Activated CD8-positive, alpha-beta T cell treated with anti-CD3 and anti-CD28 coated beads for 36 hours (primary cell): ENCODE measurements around the gene TMEM38B. TPM values are rescaled to one million over a fixed set of nuclear protein-coding genes. Genes with fewer than 3 reads are reported as not detected.

ENCODE experiments used
- ATAC-seq: fragments of 200-7000 bp; cut with Tn5 transposase; one replicate; pipeline ENCODE4 v1.10.0; 2021; ENCODE audit warnings: mild to moderate bottlenecking, moderate library complexity
- CTCF ChIA-PET: fragments of 350-600 bp; sonication (Branson Sonifier 250); formaldehyde crosslinking; loops from one replicate; lab custom pipeline; 2021; ENCODE audit warnings: antibody characterized with exemption; lab: Charles Lee
- POLR2A ChIA-PET: fragments of 350-600 bp; sonication (Branson Sonifier 250); formaldehyde crosslinking; loops from one replicate; lab custom pipeline; 2021; ENCODE audit warnings: antibody characterized with exemption; lab: Charles Lee
- DNase-seq: peaks from one replicate; pipeline ENCODE4 v3.0.0-alpha.2; 2020
- H3K27ac Mint-ChIP-seq: one replicate; pipeline ENCODE4 v1.8.0; 2021; ENCODE audit warnings: mild to moderate bottlenecking, mixed read lengths
- H3K27me3 Mint-ChIP-seq: one replicate; pipeline ENCODE4 v1.8.0; 2021; ENCODE audit warnings: mixed read lengths
- H3K36me3 Mint-ChIP-seq: one replicate; pipeline ENCODE4 v1.8.0; 2021; ENCODE audit warnings: low read depth, mixed read lengths
- H3K4me1 Mint-ChIP-seq: one replicate; pipeline ENCODE4 v1.8.0; 2021; ENCODE audit warnings: low read depth, mixed read lengths
- H3K4me3 Mint-ChIP-seq: one replicate; pipeline ENCODE4 v1.8.0; 2021; ENCODE audit warnings: mild to moderate bottlenecking, moderate library complexity, mixed read lengths
- H3K9me3 Mint-ChIP-seq: one replicate; pipeline ENCODE4 v1.8.0; 2021; ENCODE audit warnings: mixed read lengths
- intact Hi-C: fragments of 100-400 bp; cut with micrococcal nuclease; formaldehyde crosslinking; loops from one replicate; pipeline ENCODE4 v1.10.0; 2022
- total RNA-seq, 2 experiments: library from RNA; stranded (reverse); gene quantifications; one replicate each; pipeline ENCODE4 v1.2.3, GENCODE V29; 2021
- TF ChIP-seq, protein P1 (sequence below): fragments of 200-600 bp; IDR thresholded peaks from one replicate; pipeline ENCODE4 v1.8.0; 2022; ENCODE audit warnings: antibody characterized with exemption, mild to moderate bottlenecking

TMEM38B gene
- total RNA-seq, 2 experiments from 2014 or later, result 8.2 to 11.3 TPM

DNA sequence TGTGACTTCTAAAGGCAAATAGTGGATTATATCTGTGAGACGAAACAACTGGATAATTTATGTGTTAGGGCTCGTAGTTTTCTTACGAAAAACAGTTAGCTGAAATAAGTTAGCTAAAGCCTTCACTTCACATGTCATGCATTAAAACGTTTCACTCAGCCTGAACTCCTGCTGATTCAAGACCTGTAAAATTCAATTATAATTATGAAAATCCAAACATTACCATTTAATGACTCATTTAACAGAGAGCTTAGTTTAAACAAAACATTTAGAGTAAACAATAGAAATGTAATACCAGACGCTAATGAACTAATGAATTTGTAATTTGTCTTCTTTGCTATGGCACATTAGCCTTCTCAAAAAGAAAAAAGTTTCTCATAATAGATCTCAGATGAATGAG lies 30.4 kb upstream of the TMEM38B start:
- H3K4me1 Mint-ChIP-seq, result no peaks in the 10 kb centered on the region
- H3K9me3 Mint-ChIP-seq, result no peaks in the 10 kb centered on the region
- no peaks in the 10 kb centered on the region for H3K36me3 Mint-ChIP-seq
- TF ChIP-seq, protein P1, sequence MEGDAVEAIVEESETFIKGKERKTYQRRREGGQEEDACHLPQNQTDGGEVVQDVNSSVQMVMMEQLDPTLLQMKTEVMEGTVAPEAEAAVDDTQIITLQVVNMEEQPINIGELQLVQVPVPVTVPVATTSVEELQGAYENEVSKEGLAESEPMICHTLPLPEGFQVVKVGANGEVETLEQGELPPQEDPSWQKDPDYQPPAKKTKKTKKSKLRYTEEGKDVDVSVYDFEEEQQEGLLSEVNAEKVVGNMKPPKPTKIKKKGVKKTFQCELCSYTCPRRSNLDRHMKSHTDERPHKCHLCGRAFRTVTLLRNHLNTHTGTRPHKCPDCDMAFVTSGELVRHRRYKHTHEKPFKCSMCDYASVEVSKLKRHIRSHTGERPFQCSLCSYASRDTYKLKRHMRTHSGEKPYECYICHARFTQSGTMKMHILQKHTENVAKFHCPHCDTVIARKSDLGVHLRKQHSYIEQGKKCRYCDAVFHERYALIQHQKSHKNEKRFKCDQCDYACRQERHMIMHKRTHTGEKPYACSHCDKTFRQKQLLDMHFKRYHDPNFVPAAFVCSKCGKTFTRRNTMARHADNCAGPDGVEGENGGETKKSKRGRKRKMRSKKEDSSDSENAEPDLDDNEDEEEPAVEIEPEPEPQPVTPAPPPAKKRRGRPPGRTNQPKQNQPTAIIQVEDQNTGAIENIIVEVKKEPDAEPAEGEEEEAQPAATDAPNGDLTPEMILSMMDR, result no peak
- no peak for ATAC-seq
- intact Hi-C loops, result no loop called here
- DNase-seq, result no peak
- CTCF ChIA-PET, result interaction anchor here (0.8 kb wide), 1 partner anchor 56 kb away, joined by 3 read pairs; no protein-coding TSS in a partner anchor
- H3K27me3 Mint-ChIP-seq, result peaks cover 4% of the 10 kb centered on the region
- H3K27ac Mint-ChIP-seq, result no peak overlapping the region
- H3K4me3 Mint-ChIP-seq, result no peak overlapping the region
- POLR2A ChIA-PET, result no interaction called here

DNA sequence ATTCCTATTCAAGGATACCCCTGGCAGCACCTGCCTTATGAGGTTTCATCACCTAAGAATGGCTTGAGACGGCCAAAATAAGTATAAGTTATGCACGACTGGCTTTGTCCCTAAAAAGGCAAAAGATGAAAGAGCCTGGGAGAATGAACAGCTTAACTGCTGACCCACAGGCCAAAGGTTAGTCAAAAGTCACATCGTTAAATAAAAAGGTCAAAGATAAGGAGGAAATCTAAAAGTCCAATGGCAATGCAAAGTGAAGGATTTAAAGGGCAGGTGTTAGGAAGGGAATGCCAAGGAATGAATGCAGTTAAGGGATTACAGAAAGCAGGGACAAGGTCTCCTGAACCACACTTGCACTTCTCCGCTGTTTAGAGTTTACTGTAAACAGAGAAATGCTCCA lies 26.5 kb upstream of the TMEM38B start:
- H3K27ac Mint-ChIP-seq, result no peak overlapping the region
- CTCF ChIA-PET, result interaction anchor here (1.6 kb wide), 1 partner anchor 12 kb away, joined by 4 read pairs; no protein-coding TSS in a partner anchor

DNA sequence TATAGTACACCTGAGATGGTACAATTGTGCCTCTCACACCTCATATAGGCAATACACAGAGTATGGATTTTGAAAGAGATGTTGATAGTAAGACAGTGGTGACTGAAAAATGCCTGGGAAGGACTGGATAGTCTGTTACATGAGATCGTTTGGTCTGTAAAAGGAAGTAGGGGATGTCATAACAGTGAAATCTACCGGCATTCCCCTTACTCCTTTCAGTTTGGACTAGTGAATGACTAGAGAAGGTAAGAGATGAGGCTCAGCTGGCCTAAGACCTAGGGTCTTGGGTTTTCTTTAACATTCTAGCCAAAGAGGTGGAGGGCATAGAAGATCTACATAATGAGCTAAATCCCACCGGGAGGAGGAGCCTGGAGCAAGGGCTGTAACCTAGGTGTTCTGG lies 24.0 kb upstream of the TMEM38B start:
- CTCF ChIA-PET, result no interaction called here
- POLR2A ChIA-PET, result no interaction called here
- Mint-ChIP-seq H3K9me3 (no peaks in the 10 kb centered on the region), H3K27me3 (peaks cover 2% of the 10 kb centered on the region), H3K4me3 (no peak overlapping the region), H3K36me3 (no peaks in the 10 kb centered on the region), H3K4me1 (no peaks in the 10 kb centered on the region), H3K27ac (no peak overlapping the region)
- TF ChIP-seq, protein P1, result no peak
- ATAC-seq (no peak), DNase-seq (no peak)
- intact Hi-C loops, result no loop called here

More for the DNA sequence above, 26.5 kb upstream of the TMEM38B start:
- POLR2A ChIA-PET, result no interaction called here
- ATAC-seq (no peak), DNase-seq (no peak)
- TF ChIP-seq, protein P1, result no peak
- no peaks in the 10 kb centered on the region for H3K36me3 Mint-ChIP-seq
- no peaks in the 10 kb centered on the region for H3K9me3 Mint-ChIP-seq
- H3K4me1 Mint-ChIP-seq, result no peaks in the 10 kb centered on the region
- H3K27me3 Mint-ChIP-seq, result peaks cover 2% of the 10 kb centered on the region
- intact Hi-C loops, result no loop called here
- H3K4me3 Mint-ChIP-seq, result no peak overlapping the region

DNA sequence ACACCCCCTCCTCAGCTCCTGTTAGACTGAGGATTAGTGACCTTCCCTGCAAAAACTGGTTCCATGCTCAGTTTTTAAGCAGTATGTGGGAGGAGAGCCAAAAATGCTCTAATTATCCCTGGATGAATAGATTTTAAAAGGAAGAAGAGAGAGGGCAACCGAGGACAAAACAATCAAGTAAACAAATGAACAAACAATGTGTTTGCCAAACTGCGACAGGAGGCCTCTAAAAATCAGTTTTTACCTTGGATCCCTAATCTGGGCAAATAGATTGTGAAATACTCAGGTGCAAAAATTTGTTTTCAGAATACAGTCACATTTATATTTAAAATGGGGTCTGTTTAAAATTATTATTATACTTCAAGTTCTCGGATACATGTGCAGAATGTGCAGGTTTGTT lies 23.6 kb upstream of the TMEM38B start:
- intact Hi-C loops, result no loop called here
- H3K27me3 Mint-ChIP-seq, result peaks cover 2% of the 10 kb centered on the region
- no peaks in the 10 kb centered on the region for H3K4me1 Mint-ChIP-seq
- TF ChIP-seq, protein P1, result no peak
- no peaks in the 10 kb centered on the region for H3K9me3 Mint-ChIP-seq
- ATAC-seq (no peak), DNase-seq (no peak)
- CTCF ChIA-PET, result no interaction called here
- no peaks in the 10 kb centered on the region for H3K36me3 Mint-ChIP-seq
- POLR2A ChIA-PET, result no interaction called here
- no peak overlapping the region for H3K27ac Mint-ChIP-seq
- no peak overlapping the region for H3K4me3 Mint-ChIP-seq

DNA sequence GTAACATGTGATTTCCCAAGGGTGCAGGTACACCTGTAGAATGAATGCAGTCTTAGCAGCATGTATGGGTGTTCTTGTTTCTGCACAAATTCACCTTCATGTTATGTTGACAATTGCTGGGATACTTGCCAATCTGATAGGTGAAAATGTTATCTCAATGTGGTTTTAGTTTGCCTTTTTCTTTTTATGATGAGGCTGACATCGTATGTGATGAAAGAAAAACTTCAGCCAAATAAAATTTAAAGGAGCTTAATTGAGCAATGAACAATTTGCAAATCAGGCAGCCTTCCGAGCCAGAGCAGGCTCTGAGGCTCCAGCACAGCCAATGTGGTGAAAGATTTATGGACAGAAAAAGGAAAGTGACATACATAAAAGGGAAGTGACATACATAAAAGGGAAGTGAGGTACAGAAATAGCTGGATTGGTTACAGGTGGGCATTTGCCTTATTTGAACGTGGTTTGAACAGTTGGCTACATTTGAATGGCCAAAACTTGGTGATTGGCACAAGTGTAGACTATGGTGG lies 21.6 kb upstream of the TMEM38B start:
- Mint-ChIP-seq H3K27ac (no peak overlapping the region), H3K4me3 (no peak overlapping the region), H3K4me1 (no peaks in the 10 kb centered on the region), H3K27me3 (peaks cover 2% of the 10 kb centered on the region), H3K9me3 (no peaks in the 10 kb centered on the region), H3K36me3 (no peaks in the 10 kb centered on the region)
- ChIA-PET POLR2A (no interaction called here), CTCF (no interaction called here)
- no peak for DNase-seq
- intact Hi-C loops, result no loop called here
- ATAC-seq, result no peak
- TF ChIP-seq, protein P1, result no peak
